Hematopoietic multipotent progenitor cell (in vitro differentiated cells): ENCODE results near the gene APOO. TPM values are rescaled to one million over a fixed set of nuclear protein-coding genes. Genes with fewer than 3 reads are reported as not detected.
A peak's percentile ranks its signal among the peaks of the same experiment; 100 is the strongest.

Experiments
- DNase-seq, 3 donors: peaks; one replicate each; pipeline ENCODE4 v3.0.0-alpha.2; 2011 to 2015; ENCODE audit warnings: low read depth in 2 of 3, low spot score in 2 of 3
- total RNA-seq: library from RNA; depleted of rRNA; stranded (reverse); fragments of >200 nt; gene quantifications from one replicate; pipeline ENCODE4 v1.2.3, GENCODE V29; 2012

The APOO gene
- total RNA-seq, 1 donor, result 4.3 TPM

DNA sequence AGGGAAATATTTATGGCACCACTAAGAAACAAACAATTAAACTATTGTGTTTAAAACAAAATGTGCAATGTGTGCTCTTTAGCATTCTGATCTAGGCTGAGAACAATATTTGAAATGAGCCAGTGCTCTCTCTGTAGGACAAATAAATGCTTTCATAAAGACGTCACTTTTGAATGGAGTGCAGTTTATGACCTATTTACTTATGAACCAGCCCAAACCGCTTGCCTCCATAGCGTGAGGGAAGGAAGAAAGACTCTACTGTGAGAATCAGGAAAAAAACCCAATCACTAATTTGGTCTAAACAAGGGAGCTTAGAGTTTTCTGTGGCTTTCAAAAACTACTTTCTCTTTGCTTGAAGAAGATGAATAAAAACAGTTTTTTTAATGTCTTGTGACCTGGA is 85.3 kb downstream of the APOO start:
- DNase-seq, result no peak

DNA sequence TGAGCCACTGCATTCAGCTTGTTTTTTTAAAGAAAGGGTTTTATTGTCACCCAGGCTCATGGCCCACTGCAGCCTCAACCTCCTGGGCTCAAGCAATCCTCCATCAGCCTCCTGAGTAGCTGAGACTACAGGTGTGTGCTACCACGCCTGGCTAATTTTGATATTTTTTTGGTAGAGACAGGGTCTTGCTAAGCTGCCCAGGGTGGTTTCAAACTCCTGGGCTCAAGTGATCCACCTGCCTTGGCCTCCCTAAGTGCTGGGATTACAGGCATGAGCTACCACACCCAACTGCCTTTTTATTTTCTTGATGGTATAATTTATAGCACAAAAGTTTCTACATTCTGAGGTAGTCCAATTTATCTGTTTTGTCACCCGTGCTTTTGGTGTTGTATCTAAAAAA is 85.9 kb downstream of the APOO start:
- no peak for DNase-seq

DNA sequence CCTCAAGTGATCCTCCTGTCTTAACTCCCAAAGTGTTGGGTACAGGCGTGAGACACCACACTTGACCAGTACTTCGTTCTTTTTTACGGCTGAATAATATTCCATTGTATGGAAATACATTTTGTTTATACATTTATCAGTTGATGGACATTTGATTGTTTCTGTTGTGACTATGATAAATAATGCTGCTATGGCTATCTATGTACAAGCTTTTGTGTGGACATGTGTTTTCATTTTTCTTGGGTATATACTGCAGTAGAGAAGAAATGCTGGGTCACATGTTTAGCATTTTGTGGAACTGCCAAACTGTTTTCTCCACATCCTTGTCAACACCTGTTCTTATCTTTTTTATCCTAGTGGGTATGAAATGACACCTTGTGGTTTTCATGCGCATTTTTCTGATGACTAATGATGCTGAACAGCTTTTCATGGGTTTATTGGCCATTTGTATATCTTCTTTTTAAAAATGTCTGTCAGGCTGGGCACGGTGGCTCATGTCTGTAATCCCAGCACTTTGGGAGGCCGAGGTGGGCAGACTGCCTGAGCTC is 87.4 kb downstream of the APOO start:
- DNase-seq, result no peak

DNA sequence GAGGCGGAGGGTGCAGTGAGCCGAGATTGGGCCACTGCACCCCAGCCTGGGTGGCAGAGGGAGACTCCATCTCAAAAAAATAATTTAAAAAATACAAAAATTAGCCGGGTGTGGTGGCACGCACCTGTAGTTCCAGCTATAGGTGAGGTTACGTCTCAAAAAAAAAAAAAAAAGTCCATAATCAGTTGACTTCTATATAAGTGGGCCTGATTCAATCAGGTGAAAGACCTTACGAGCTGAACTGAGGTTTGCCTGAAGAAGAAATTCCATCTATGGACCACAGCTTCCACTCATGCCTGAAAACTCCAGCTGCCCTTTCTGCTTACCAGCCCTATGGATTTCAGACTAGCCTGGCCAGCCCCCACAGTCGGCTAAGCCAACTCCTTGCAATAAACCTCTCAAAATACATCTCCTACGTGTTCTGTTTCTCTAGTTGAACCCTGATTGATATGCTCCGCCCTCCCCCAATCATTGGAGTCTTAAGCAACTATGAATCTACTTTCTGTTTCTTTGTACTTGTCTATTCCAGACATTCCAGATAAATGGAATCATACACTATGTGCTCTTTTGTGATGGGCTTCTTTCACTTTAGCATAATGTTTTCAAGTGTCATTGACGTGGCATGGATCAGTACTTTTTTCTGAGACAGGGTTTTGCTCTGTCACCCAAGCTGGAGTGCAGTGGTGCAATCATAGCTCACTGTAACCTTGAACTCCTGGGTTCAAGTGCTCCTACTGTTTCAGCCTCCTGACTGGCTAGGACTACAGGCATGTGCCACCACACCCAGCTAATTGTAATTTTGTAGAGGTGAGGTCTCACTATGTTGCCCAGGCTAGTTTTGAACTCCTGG is 88.1 kb downstream of the APOO start:
- no peak for DNase-seq

DNA sequence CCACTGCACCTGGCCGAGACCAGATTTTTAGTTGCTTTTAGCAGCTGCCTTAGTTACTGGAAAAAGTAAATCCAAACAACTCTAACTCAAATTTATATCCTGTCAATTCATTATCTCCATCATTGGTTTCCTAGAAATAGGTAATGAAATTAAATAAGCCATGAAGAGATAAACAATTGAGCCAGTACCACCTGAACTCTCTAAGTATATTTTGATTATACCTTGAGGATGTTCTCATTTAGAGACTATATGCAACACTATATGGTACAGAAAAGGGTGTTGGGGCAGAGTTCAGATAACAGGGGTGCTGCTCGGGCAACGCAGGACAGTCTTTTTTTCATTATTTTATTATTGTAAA is 89.8 kb downstream of the APOO start:
- no peak for DNase-seq

DNA sequence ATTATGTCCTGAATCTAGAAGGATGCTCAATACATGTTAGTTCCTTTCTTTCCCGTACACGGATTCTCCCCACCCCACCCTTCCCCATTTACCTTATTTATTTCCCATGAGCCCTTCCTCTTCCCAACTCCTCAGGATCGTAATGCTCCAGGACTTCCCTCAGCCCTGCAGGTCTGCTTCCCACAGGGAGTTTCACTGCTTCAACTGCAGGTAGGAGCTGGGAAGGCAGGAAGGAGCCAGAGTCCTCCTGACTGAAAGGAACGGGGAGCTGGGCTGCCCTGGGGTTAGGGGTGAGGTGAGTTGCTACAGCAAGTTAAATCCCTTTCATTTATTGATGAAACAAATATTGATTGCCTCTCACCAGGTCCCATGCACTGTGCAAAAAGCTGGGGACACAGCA is 91.6 kb downstream of the APOO start:
- no peak for DNase-seq

DNA sequence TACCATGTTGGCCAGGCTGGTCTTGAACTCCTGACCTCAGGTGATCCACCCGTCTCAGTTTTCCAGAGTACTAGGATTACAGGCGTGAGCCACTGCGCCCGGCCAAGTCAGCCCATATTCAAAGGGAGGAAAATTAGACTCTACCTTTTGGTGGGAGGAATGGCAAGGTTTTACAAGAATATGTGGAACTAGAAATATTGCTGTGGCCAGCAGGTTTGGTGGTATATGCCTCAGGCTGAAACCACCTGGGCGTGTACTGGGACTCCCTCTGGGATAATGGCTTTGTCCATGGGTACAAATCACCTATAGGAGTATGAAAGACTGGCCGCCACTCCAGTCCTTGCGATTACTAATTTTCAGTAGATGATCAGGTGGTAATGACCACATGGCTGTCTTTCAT is 92.4 kb downstream of the APOO start:
- DNase-seq, result no peak

DNA sequence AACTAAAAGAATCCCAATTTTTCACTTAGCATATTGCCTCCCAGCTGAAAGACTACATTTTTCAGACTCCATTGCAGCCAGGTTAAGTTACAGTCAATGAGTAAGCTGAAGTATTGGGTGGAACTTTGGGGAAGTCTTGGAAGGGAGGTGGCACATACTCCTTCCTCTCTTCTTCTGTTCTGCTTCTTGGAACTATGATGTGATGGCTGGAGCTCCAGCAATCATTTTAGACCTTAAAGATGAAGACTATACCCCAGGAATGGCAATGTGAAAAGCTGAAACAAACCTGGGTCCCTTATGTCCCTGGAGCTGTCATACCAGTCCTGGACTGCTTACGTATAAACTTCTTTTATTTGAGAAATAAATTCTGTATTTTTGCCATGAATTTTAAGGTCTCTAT is 93.9 kb downstream of the APOO start:
- no peak for DNase-seq

DNA sequence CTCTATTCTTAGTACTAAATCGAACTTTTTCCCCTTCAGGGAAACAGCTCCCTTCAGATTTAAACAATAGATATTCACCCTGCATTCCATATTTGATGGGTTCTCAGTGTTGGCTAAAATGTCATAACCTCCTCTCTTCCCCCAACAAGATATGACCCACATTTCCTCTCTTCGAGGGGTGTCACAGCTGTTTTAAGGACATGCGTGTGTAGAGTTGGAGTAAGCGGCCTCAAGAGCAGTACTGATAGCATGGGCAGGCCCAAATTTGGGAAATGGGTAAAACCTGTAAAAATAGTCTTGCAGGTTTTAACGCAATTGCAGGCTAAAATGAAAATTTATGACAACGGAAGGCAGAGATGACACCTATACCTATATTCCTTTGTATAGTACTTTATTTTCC is 96.1 kb downstream of the APOO start:
- no peak for DNase-seq

DNA sequence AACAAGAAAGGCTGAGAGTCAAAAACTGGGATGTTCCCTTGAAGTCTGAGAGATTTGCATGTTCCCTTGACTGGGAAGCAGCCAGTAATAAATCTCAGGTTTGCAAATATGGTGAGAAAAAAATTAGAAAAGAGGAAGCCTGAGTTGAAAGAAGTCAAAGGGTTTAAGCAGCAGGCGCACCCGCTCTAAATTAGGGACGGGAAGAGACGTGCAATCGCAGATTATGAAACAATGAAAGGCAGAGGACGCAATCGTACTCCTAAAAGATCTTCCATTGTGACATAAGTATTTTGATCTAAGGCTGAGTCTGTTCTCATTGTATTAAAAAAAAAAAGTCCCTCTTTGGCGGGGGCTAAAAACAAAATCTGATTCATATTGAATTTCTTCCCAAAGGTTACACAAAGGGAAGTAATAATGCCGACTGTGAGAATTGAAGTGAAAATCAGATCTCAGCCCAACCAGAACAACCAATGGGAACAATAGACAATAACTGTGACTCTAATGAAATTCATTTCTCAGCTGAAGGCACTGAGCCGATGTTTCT is 96.6 kb downstream of the APOO start:
- peak in 1 of 3 donors; percentile 43 for DNase-seq

DNA sequence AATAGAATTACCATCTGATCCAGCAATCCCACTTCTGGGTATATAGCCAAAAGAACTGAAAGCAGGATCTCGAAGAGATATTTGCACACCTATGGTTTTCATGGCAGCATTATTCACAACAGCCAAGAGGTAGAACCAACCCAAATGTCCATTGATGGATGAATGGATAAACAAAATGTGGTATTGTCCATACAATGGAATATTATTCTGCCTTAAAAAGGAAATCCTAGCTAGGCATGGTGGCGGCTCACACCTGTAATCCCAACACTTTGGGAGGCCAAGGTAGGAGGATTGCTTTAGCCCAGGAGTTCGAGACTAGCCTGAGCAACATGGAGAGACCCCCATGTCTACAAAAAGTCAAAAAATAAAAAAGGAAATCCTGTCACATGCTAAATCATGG is 97.5 kb downstream of the APOO start:
- no peak for DNase-seq

DNA sequence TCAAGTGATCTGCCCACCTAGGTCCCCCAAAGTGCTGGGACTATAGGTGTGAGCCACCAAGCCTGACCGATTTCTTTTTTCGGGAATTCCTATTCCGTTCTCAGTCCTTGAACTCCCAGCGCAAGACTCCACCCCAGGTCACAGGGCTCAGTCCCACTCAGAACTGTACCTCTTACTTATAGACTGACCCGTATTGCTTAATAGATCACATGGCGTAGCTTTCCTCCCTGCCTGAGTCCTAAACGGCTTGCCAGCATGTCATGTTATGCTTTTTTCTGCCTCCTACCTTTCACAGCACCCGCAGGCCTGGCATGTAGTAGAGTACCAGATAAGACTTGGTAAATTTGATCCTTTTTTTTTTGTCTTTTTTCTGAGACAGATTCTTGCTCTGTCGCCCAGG is 102.3 kb downstream of the APOO start:
- DNase-seq, result no peak

DNA sequence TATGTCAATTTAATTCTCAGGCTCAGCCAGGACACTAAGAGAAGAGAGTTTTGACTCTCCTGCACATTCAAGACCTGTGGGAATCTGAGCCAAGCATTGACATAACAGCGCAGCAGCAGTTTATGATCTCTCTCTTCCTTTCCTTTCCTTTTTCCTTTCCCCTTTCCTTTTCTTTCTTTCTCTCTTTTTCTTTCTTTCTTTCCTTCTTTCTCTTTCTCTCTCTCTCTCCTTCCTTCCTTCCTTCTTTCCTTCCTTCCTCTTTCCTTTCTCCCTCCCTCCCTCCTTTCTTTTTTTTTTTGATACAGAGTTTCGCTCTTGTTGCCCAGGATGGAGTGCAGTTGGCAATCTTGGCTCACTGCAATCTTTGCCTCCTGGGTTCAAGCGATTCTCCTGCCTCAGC is 103.2 kb downstream of the APOO start:
- no peak for DNase-seq

DNA sequence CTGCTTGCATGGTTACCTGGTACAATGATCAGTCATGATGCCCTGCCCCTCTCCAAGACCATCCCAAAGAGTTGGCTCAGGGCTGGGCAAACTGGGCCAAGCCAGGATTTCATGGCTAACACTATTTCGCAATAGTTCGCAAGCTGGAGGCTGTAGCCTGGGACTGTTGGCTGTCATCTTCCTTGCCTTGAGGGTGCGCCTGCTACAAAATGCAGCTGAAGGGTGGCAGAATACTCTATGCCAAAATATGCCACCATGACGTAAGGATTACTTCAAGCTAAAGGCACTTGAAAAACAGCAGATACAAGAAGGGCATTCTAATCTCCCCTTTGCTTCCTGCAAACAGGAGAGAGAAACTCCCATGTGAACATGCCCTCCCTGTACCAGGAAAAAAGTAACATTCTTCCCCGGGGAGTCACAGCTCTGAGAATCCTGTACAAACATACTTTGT is 103.8 kb downstream of the APOO start:
- DNase-seq, result no peak

DNA sequence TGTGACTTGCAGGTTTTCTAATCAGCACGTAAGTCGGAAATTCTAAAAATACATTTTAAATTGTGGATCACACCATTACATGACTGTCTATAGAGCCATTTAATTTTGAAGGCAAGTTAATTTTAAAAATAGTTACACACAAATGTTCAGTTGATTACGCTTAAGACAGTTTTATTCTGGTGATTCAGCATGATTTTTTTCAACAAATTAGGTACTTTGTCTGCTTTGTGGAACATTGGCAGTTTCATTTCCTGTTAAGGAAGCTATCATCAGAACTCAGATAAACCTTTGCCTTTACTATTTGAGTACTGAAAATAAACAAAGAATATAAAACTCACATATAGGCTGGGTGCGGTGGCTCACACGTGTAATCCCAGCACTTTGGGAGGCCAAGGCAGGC is 105.3 kb downstream of the APOO start:
- DNase-seq, result no peak

DNA sequence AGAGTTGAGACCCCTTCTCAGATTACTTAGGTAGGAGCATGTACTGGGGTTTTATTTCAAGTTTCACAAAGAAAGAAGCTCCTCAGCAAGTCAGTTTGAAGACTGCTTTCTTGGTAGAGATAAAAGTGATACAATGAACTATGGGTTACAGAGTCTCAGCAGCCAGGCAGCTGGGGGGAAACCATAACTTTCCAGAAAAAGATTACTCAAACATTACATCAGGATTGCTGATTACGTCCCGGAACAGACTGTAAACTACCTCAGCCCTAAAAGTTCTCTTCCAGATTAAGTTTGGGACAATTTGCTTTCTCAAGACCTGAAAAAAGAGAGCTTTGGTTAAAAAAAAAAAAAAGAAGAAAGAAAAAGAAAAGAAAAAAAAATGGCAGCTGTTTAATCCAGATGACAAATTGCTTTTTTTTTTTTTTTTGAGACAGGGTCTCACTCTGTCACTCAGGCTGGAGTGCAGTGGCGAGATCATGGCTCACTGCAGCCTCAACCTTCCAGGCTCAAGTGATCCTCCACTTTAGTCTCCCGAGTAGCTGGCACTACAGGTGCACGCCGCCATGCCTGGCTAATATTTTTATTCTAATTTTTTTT is 108.2 kb downstream of the APOO start:
- no peak for DNase-seq

DNA sequence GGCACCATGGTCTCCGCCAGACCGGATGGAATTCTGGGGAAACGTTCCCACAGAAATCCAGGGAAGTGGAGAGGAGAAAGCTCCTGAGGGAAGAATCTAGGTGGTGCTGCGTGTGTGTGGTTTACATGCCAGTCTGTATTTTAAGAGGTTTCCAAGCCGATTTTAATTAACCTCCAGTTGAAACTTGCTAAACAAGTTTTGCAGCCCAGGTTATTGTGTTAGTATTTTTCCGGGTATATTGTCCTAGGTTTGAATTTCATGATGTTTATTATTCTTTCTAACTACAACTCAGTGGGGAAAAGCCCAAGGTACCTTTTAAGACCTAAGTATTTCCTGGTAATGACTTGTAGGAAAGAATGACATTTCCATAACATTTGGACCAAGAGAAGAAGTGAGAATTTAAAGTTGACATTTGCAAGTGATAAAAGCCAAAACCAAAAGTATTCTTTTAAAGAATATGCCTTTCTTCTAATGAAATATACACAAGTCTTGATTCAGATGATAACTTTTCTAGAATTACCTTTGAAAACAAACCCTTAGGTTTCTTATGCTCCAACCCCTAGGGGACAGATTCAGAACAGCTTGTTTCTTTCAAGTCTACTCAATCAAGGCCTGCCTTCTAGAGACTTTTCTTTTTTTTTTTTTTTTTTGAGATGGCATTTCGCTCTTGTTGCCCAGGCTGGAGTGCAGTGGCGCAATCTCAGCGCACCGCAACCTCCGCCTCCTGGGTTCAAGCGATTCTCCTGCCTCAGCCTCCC is 110.2 kb downstream of the APOO start:
- no peak for DNase-seq

DNA sequence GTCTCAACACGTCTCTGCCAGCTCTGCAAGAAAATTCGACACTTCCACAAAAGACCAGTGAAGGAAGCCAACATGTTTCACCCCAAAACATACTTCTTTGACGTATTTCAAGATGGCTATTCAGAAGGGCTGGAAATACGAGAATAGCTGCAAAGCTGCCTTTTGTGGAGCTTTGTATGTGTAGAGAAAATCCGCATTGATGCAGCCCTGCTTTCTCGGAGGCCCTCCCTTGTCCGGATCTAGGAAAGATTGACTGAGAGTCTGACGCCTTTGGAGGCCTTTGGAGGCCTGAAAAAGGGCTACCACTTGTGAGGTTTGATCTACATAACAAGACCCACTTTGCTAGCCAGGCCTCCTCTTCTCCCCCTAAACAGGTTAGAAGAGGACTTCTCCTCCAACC is 112.5 kb downstream of the APOO start:
- DNase-seq, result no peak

DNA sequence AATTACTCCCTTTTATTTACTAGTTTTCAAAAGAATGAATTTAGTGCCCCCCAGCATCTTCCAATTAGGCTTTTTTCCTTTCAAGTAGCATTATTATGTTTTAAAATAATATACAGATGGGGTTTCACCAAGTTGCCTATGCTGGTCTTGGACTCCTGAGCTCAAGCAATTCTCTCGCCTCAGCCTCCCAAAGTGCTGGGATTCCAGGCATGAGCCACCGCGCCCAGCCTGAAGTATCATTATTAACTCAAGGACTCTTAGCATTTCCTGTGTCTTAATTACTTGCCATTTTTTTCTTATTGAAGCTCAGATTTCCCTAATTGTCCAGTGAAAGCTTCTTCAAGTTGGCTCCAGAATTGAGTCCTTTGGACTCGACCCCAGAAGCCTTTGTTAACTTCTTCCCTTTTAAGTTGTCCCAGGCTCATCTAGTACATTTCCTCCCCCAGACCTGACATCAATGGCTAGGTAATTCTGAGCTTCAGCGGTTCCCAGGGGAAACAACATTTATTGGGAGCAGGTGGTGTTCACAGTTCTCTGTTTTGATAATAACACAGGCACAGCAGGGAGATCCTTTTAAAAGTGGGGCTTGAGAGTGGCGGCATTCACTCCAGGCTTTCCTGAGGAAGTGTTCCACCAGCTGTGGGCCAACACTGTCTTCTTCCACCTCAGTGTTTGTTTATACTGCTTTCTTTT is 114.7 kb downstream of the APOO start:
- DNase-seq, result no peak

DNA sequence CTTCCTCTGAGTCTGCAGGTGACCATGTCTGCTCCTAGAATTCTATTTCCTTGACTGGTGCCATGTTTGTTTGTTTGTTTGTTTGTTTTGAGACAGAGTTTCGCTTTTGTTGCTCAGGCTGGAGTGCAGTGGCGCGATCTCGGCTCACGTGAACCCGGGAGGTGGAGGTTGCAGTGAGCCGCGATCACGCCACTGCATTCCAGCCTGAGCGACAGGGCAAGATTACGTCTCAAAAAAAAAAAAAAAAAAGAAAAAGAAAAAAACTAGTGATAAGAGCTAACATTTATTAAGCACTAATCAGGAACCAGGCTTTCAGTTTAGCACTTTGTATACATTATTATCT is 117.6 kb downstream of the APOO start:
- DNase-seq, result no peak
